Activated T-cell treated with anti-CD3 and anti-CD28 coated beads, Interleukin-2, amount 50 U/mL, for 72 hours (primary cell): ENCODE data around the gene ZBTB46. TPM values are rescaled to one million over a fixed set of nuclear protein-coding genes. Genes with fewer than 3 reads are reported as not detected.

Experiments
- ATAC-seq, 2 donors: fragments of 150-1000 bp; cut with Tn5 transposase; replicated peaks in 1 of 2; 2 replicates each; pipeline ENCODE4 v1.10.0; 2021; ENCODE audit warnings: moderate library complexity in 2 of 2, mild to moderate bottlenecking in 1 of 2
- DNase-seq, 2 donors: peaks; one replicate each; pipeline ENCODE4 v3.0.0; 2021 to 2022; ENCODE audit warnings: mixed read lengths in 1 of 2
- H3K27ac Mint-ChIP-seq: one replicate; pipeline ENCODE4 v1.8.0; 2022; ENCODE audit warnings: mild to moderate bottlenecking, moderate library complexity, mixed read lengths
- H3K27me3 Mint-ChIP-seq: one replicate; pipeline ENCODE4 v1.8.0; 2022; ENCODE audit warnings: low read depth, mixed read lengths
- H3K36me3 Mint-ChIP-seq, 2 donors: one replicate each; pipeline ENCODE4 v1.8.0; 2022; ENCODE audit warnings: mixed read lengths in 2 of 2, mild to moderate bottlenecking in 1 of 2; ENCODE audit not compliant: insufficient read depth in 2 of 2
- H3K4me1 Mint-ChIP-seq: one replicate; pipeline ENCODE4 v1.8.0; 2022; ENCODE audit warnings: low read depth, mixed read lengths
- H3K4me3 Mint-ChIP-seq, 2 donors: one replicate each; pipeline ENCODE4 v1.8.0; 2022; ENCODE audit warnings: mild to moderate bottlenecking in 2 of 2, mixed read lengths in 2 of 2, moderate library complexity in 2 of 2
- H3K9me3 Mint-ChIP-seq, 2 donors: one replicate each; pipeline ENCODE4 v1.8.0; 2022; ENCODE audit warnings: mixed read lengths in 2 of 2
- total RNA-seq, 2 donors: library from RNA; stranded (reverse); gene quantifications; one replicate each; pipeline ENCODE4 v1.2.3, GENCODE V29; 2022

ZBTB46 gene
- total RNA-seq, 2 donors from 2014 or later = 2.7 to 8.2 TPM

- ATAC-seq (no peak), DNase-seq (no peak)
- H3K4me1 Mint-ChIP-seq = peaks cover 8% of the 10 kb centered on the region
- no peak overlapping the region for H3K4me3 Mint-ChIP-seq
- no peaks in the 10 kb centered on the region for H3K36me3 Mint-ChIP-seq
- no peaks in the 10 kb centered on the region for H3K9me3 Mint-ChIP-seq
- peaks cover 5% of the 10 kb centered on the region for H3K27me3 Mint-ChIP-seq
- H3K27ac Mint-ChIP-seq = no peak overlapping the region
Measured at GRCh38 chr20:63792866-63793265, 38.2 kb downstream of the ZBTB46 start.

GRCh38 chr20:63791497-63792156 is 39.4 kb downstream of the ZBTB46 start:
- ATAC-seq (no peak), DNase-seq (no peak)
- H3K4me3 Mint-ChIP-seq = no peak overlapping the region
- H3K27ac Mint-ChIP-seq = no peak overlapping the region
- no peaks in the 10 kb centered on the region for H3K36me3 Mint-ChIP-seq
- H3K9me3 Mint-ChIP-seq = no peaks in the 10 kb centered on the region
- peaks cover 5% of the 10 kb centered on the region for H3K27me3 Mint-ChIP-seq
- peaks cover 8% of the 10 kb centered on the region for H3K4me1 Mint-ChIP-seq

DNA sequence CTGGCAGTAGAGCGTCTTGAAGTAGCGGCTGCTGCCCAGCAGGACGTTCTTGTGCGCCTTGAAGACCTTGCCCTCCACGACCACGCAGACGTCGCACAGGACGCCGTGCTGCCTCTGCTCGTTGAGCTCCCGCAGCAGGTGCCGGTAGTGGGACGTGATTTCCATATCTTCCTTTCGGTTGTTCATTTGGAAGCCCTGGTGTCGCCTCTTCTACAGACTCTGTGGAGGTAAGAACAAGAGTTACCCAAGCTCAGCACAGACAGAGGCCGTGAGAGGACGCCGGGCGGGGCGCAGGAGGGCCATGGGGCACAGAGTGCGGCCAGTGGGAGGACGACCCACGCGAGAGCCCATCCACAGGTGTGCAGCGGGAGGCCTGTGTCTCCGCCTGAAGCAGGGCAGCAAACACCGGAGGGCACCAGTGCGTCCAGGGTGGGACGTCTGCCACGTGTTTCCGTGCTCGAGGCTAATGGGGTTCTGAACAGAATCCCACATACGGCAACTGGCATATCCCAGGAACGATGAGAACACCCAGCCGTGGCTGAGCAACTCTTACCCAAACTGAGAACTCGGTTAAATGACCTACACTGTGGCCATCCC is 40.4 kb downstream of the ZBTB46 start:
- Mint-ChIP-seq H3K27me3 (peaks cover 5% of the 10 kb centered on the region), H3K27ac (no peak overlapping the region), H3K36me3 (no peaks in the 10 kb centered on the region), H3K4me3 (no peak overlapping the region), H3K4me1 (peaks cover 10% of the 10 kb centered on the region), H3K9me3 (no peaks in the 10 kb centered on the region)
- ATAC-seq = no peak
- no peak for DNase-seq

GRCh38 chr20:63789836-63790571 is 41.1 kb downstream of the ZBTB46 start:
- no peak for ATAC-seq
- no peak for DNase-seq
- Mint-ChIP-seq H3K27ac (no peak overlapping the region), H3K27me3 (peaks cover under 1% of the 10 kb centered on the region), H3K4me3 (no peak overlapping the region), H3K4me1 (peaks cover 11% of the 10 kb centered on the region), H3K9me3 (no peaks in the 10 kb centered on the region), H3K36me3 (no peaks in the 10 kb centered on the region)

DNA sequence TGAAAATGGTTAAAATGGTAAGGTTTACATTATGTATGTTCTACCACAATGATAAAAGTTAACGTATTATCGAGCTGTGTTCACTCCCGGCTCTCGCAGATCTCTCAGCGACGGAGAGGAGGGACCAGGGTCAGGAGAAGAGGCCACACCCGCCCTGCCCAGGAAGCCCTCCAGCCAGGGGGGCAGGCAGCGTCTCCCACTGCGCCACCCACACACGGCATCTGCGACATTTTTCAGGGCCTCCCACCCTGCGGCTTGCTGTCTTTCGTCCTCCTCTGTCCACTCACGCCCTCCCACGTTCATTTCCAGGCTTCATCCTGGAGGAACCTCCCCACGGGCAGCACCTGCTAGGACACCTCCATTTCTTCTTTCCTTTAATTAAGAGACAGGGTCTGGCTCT is 43.3 kb downstream of the ZBTB46 start:
- no peaks in the 10 kb centered on the region for H3K27me3 Mint-ChIP-seq
- ATAC-seq (no peak), DNase-seq (no peak)
- H3K4me3 Mint-ChIP-seq = no peak overlapping the region
- H3K4me1 Mint-ChIP-seq = peaks cover 12% of the 10 kb centered on the region
- H3K9me3 Mint-ChIP-seq = no peaks in the 10 kb centered on the region
- H3K36me3 Mint-ChIP-seq = no peaks in the 10 kb centered on the region
- H3K27ac Mint-ChIP-seq = no peak overlapping the region

DNA sequence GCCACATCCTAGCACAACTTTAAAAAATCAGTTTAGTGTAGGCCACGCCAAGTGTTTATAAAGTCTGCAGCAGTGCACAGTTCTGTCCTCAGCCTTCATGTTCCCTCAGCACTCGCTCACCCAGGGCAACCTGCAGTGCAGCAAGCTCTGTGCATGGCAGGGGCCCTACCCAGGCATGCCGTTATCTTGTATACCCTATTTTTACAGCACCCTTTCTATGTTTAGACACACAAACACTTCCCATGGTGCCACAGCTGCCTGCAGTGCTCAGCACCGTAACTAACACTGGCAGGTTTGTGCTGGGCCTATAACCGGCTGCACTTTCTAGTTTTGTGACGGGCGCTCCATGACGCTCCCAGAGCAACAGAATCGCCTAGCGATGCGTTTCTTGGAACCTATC is 43.8 kb downstream of the ZBTB46 start:
- no peak overlapping the region for H3K4me3 Mint-ChIP-seq
- no peak overlapping the region for H3K27ac Mint-ChIP-seq
- H3K4me1 Mint-ChIP-seq = peaks cover 16% of the 10 kb centered on the region
- no peak for ATAC-seq
- DNase-seq = no peak
- H3K36me3 Mint-ChIP-seq = no peaks in the 10 kb centered on the region
- H3K27me3 Mint-ChIP-seq = no peaks in the 10 kb centered on the region
- no peaks in the 10 kb centered on the region for H3K9me3 Mint-ChIP-seq

- Mint-ChIP-seq H3K9me3 (no peaks in the 10 kb centered on the region), H3K4me3 (no peak overlapping the region), H3K27me3 (no peaks in the 10 kb centered on the region), H3K36me3 (no peaks in the 10 kb centered on the region), H3K27ac (no peak overlapping the region), H3K4me1 (peaks cover 29% of the 10 kb centered on the region)
- DNase-seq (no peak), ATAC-seq (no peak)
Measured at GRCh38 chr20:63785691-63786131, 45.4 kb downstream of the ZBTB46 start.

GRCh38 chr20:63783970-63784369 is 47.1 kb downstream of the ZBTB46 start:
- no peaks in the 10 kb centered on the region for H3K9me3 Mint-ChIP-seq
- no peak overlapping the region for H3K27ac Mint-ChIP-seq
- DNase-seq (no peak), ATAC-seq (no peak)
- no peaks in the 10 kb centered on the region for H3K36me3 Mint-ChIP-seq
- H3K4me1 Mint-ChIP-seq = peaks cover 29% of the 10 kb centered on the region
- H3K27me3 Mint-ChIP-seq = no peaks in the 10 kb centered on the region
- H3K4me3 Mint-ChIP-seq = no peak overlapping the region

DNA sequence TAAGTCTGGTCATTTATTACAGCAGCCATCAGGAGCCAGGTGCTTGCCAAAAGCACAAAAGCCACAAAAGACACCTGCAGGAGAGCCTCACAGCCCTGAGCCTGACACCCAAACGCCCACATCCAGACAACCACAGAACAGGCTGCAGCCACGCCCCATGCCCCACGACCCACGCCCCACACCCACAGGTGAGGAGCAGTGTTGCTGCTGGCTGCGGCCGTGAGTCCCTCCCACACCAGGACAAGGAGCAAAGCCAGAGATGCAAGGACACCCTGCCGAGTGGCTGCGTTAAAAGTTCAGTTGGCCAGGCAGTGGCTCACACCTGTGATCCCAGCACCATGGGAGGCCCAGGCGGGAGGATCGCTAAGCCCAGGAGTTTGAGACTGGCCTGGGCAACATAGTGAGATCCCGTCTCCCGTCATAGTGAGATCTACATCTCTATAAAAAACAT is 48.5 kb downstream of the ZBTB46 start:
- H3K27me3 Mint-ChIP-seq = no peaks in the 10 kb centered on the region
- no peak overlapping the region for H3K4me3 Mint-ChIP-seq
- H3K9me3 Mint-ChIP-seq = no peaks in the 10 kb centered on the region
- DNase-seq (no peak), ATAC-seq (peak; percentile 12 to 18)
- H3K27ac Mint-ChIP-seq = no peak overlapping the region
- no peaks in the 10 kb centered on the region for H3K36me3 Mint-ChIP-seq
- peaks cover 29% of the 10 kb centered on the region for H3K4me1 Mint-ChIP-seq

- DNase-seq (peak; percentile 22 to 52), ATAC-seq (peak; percentile 87 to 95)
- Mint-ChIP-seq H3K36me3 (no peaks in the 10 kb centered on the region), H3K27me3 (no peaks in the 10 kb centered on the region), H3K4me3 (peak overlapping the region in 1 of 2 donors; percentile 31), H3K27ac (no peak overlapping the region), H3K4me1 (peaks cover 29% of the 10 kb centered on the region), H3K9me3 (no peaks in the 10 kb centered on the region)
Measured at GRCh38 chr20:63782051-63782471, 49.0 kb downstream of the ZBTB46 start.

DNA sequence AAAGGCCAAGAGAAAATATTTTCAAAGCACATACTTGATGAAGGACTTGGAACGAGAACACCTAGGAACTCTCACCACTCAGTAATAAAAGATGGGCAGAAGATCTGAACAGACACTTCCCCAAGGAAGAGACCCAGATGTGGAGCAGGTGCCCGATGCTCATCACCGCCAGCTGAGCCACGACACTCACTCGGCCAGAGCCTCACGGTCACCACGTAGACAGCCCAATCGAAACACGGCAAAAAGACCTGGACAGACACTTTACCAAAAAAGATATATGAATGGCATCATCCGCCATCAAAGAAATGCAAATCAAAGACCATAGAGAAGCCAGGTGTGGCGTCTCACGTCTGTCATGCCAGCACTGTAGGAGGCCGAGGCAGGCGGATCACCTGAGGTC is 49.9 kb downstream of the ZBTB46 start:
- H3K27me3 Mint-ChIP-seq = no peaks in the 10 kb centered on the region
- H3K9me3 Mint-ChIP-seq = no peaks in the 10 kb centered on the region
- H3K4me3 Mint-ChIP-seq = peak overlapping the region; percentile 18 to 22
- no peak overlapping the region for H3K27ac Mint-ChIP-seq
- DNase-seq (no peak), ATAC-seq (no peak)
- no peaks in the 10 kb centered on the region for H3K36me3 Mint-ChIP-seq
- H3K4me1 Mint-ChIP-seq = peaks cover 24% of the 10 kb centered on the region

DNA sequence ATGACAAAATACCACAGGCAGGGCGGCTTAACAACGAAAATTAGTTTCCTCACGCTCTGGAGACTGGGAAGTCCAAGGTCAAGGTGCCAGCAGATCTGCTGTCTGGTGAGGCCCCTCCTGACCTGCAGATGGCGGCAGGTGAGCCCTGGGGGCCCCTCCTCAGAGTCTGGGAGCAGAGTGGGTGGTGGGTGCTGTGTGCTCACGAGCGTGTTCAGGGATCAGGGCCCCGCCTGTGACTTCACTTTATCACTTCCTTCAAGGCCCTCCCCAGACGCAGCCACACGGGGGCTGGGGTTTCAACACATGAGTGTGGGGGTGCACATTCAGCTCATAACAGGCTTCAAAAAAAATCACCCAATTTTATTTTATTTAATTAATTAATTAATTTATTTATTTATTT is 52.2 kb downstream of the ZBTB46 start:
- H3K36me3 Mint-ChIP-seq = no peaks in the 10 kb centered on the region
- no peak overlapping the region for H3K4me3 Mint-ChIP-seq
- no peaks in the 10 kb centered on the region for H3K27me3 Mint-ChIP-seq
- no peaks in the 10 kb centered on the region for H3K9me3 Mint-ChIP-seq
- DNase-seq (no peak), ATAC-seq (no peak)
- H3K4me1 Mint-ChIP-seq = peaks cover 22% of the 10 kb centered on the region
- H3K27ac Mint-ChIP-seq = no peak overlapping the region

DNA sequence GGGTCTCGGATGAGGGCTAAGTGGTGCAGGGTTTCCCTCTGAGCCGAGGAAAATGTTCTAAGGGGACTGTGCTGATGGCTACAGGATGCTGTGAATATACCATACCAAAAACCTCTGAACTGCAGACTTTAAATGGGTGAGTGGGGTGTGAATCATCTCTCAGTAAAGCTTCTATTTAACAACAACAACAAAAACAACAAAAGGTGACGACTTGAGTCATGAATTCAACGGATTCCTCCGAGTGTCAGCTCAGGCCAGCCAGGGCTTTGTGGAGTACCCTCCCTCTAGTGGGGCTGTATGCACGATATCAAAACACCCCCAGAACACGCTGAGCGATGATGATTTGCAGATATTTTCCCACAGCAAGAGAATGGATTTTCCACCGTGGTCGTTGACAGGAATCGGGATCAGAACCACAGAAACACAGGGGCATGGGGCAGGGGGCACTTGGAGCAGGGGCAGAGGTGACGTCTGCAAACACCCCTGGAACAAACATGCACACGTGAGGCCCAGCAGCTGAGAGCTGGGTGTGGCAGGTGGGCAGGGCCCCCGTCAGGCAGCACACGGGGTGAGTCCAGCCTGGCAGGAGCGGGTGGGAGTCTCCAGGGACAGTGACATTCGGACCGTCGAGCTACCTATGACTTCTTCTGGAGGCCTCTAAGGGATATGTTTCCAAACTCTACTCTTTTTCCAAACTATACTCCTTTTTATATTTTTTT is 52.9 kb downstream of the ZBTB46 start:
- Mint-ChIP-seq H3K36me3 (no peaks in the 10 kb centered on the region), H3K4me3 (no peak overlapping the region), H3K27ac (no peak overlapping the region), H3K9me3 (no peaks in the 10 kb centered on the region), H3K4me1 (peaks cover 22% of the 10 kb centered on the region), H3K27me3 (no peaks in the 10 kb centered on the region)
- DNase-seq (no peak), ATAC-seq (no peak)
